HG02885 (cell line): ENCODE measurements around the gene PCCA.
"Not testable (repeated sequence)": the region's sequence is repeated elsewhere in the genome, so short reads cannot be mapped to it uniquely, and the experiment has no call there.

Experiments
- ATAC-seq: cut with Tn5 transposase; IDR thresholded peaks from one replicate; pipeline ENCODE4 v1.9.1; 2021; ENCODE audit warnings: mild to moderate bottlenecking; ENCODE audit not compliant: unreplicated experiment, poor library complexity

Gene PCCA

DNA sequence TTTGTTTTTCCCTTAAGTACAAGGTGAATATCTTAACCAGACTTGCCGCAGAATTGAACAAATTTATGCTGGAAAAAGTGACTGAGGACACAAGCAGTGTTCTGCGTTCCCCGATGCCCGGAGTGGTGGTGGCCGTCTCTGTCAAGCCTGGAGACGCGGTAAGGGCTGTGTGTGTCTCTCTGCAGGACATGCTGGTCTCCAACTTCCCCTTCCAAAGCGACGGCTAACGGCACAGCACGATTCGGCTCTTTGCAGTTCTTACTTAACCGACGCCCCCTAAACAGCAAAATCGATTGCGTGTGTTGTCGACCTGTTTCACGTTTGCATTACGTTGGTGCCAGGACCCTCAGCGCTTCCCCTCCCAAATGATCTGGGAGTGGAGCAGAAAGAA, 426.5 kb downstream of the PCCA start:
- ATAC-seq = no peak

DNA sequence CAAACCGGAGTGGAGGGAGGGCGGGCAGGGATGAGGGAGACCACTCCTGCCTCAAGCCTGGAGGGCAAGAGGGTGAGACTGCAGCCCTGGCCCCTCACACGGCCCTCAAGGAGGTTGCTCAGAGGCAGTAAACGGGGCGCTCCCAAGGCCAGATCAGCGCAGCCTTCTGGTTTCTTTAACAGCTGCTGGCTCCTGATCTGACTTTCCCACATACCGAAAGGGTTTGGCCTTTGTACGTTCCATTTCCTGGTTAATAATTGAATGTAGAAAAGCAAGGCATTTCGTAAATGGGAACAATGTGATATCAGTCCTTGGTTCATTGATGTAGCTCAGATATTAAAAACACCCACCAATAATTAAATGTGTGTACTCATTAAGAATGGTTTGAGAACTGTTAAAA, 428.2 kb downstream of the PCCA start:
- ATAC-seq = no peak

- no peak for ATAC-seq
Observed at GRCh38 chr13:100517728-100518127, 428.8 kb downstream of the PCCA start.

DNA sequence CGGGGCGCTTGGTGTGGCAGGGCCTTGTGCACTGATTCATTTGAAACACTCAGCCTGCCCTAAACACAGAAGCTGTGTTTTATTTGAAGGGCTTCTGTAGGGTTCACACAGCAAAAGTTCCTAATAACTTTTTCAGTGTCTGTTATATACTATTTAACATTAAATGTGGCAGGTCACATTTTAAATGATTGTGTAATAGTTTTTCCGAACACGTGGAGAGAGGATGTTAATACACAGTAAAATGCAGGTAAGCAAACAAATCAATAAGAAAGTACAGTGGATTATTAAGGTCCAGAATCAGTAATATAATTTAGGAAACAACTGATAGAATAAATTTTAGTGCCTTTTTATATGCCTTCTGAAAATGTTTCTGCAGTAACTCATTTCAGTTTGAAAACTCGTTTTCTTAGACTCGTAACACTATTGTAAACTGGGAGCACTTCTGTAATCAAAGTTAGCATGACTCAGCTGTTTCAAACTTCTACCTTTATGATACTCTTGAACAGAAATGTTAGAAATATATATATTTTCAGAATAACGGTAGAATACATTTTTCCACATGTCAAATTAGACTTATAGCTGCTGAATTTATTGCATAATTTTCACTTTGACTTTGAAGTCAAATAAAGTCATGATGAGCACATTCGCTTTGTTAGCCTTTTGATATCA, 429.6 kb downstream of the PCCA start:
- ATAC-seq = no peak

DNA sequence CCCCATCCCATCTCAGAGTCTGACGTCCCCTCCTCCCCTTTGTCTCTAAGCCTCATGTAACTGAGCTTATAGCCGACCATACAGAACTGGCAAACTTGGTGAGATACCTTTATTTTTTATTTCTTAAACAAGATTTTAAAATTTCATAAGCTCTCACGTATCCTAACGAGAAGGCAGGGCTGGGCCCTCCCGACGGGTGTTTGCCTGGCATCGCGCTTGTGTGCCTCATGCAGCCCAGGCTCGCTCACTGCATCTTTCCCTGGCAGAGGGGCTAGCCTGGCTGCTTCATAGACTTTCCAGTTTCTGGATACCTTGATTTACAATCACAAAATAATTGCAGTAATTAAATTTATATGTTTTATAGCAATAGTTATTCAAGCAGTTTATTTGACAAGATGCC, 430.7 kb downstream of the PCCA start:
- no peak for ATAC-seq

DNA sequence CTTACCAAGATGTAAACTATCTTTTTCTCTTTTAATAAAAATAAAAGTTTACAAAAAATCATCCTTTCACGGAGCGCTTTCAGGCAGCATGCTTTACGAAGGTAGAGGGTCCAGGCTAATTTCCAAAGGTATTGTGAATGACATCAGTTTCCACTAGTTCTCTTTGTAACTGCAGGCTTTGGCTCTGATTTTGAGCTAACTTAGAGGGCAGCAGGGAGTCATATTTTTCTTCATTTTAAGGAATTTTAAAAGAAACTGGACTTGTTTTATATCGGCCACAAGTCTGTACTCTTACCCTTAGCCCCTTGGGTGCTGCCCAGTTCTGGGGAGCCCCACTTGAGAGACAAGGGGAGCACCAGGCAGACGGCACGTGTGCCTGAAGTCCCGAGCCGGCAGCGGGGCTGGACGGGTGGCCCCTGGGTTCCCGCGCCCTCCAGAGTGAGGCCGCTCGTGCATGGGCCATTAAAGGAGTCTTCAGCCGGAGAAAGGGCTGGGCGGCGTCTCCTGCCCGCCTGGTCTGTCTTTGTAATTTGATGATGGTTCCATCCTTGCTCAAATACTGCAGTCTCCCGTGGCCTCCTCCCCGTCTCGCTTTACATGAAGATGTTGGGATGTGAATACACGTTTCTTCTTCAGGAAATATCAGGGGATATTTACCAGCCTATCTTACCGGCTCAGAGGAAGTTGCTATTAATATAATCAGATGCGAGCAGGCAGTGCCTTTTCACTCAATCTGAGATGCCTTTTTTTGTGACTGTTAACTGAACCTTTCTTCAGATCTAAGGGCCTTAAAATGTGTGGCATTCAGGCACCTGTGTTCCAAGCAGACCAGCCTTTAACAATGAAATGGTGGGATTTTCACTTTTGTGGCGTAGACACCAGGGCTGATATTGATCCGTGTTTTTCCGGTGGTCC, 432.3 kb downstream of the PCCA start:
- no peak for ATAC-seq

DNA sequence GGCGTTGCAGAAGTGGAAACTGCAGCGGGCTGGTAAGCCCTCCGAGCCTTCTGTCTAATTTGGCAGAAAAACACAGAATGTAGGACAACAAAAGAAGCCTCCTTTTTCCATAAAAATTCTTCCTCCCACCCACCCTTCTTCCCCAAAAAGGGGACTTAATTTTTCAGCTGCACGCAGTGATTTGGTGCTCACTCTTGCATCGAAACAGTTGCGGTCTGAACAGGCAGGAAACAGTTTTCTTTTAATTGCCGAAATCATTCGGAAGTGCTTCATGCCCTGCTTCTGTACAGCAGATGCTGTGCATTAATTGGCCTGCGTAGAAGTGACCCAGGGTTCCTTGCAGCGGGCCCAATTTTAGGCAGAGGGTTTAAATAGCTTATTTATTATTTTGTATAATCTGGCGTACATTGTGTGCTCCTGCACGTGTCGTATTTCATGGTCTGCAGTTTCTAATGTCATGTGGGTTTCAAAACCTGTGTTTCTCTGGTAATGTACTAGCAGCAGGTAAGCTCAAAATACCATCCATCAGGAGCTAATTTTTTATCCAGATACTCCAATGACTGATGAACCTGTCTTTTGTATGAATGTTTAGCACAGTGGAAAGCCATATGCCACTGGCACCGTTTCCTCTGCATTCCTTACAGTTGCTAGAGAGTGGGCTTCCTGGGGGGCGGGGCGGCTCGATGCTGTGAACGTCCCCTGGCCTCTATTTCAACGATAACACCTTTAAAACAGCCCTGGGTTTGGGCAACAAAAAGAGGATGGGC, 433.1 kb downstream of the PCCA start:
- ATAC-seq = no peak

GRCh38 chr13:100522618-100523309, 433.9 kb downstream of the PCCA start:
- ATAC-seq = no peak

DNA sequence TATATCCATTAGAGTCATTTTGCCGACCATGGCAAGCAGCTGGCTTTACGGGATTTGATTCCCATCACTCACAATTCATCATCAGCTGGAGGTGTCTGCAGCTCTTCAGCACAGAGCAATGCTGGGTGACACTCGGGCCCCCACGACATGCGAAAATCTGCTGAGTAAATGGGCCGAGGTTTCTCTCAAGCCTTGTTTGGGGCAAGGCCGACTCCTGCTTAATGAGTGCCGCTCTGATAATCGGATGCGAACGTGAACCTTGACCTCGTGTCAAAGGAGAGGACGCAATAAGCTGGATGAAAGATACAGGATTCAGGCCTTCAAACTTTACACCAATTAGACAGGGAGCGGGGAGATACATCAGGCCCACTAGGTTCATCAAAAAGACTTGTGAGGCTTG, 434.5 kb downstream of the PCCA start:
- no peak for ATAC-seq

DNA sequence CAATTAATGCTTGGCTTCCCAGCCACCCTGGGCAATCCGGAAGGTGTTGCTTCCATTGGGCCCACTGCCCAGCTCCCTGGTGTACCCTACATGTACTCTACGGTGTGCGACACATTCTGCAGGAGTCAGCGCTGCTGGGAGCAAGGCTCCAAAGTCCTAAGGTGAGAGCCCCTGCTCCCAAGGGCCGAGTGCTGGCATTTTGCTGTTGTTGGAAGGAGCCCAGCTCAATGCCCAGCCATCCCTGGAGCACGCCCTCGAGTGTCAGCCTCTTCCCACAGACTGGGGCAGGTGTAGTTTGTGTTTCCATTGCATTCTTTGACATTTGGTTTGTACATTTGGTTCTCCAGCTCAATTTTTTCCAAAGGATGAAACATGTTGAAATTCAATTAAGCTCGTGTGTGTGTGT, 435.1 kb downstream of the PCCA start:
- ATAC-seq = no peak

GRCh38 chr13:100524688-100525087, 435.8 kb downstream of the PCCA start:
- ATAC-seq = not testable (repeated sequence)

DNA sequence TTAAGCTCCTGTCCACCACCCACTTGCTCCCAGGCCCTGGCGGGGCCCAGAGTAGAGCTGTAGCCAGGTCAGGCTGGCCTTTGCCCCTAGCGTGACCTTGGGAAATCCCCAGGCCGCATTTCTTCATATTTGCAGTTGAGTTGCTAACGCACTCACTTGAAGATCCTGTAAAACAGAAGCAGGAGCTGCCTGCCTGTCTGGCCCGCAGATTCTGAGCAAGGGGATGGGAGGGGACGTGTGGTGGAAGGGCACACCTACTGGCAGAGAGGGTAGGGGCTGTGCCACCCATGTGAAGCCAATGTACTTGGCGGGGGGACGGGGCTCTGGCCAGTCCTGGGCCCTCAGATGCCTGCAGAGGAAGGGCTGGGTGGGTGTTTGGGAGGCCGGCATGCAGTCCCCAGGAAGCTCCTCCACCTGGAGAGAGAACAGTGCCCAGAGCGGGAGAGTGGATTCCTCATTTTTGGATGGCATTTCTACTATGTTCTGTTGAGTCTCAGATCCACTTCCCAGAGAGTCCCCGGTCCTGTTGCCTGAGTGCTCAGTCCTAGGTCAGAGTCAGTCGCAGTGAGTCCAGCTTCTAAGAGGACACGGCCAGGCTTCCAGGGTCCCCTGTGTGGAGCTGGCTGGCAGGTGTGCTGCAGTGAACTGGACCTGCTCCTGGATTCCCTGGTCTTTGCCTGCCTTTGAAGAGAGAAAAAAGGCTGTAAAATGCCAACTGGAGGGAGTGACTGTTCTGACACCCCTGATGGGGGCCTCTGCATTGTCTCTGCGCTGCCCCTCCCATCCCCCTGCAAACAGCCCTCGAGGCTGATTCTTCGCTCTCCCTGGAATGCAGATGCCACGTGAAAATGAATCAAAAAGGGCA, 436.8 kb downstream of the PCCA start:
- ATAC-seq = no peak

GRCh38 chr13:100526318-100527000, 437.6 kb downstream of the PCCA start:
- no peak for ATAC-seq

- ATAC-seq = no peak
Observed at GRCh38 chr13:100527644-100528043, 438.8 kb downstream of the PCCA start.

DNA sequence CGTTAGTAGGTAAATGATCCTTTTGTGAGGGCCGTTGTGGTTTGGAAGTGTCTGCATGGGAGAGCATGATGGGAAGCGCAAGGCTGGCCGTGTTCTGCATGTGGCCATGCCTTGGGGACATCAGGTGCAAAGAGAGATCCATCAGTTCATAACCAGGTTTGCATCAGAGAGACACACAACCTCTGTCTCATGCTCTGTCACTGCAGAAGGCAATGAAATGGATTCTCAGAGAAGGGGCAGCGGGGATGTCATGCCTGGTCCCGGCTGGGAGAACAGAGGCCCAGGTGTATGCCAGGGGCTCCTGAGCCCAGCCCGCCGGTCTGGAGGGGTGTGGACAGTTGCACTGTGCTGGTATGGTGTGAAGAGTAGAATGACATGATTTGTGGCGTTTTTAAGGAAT, 439.5 kb downstream of the PCCA start:
- ATAC-seq = no peak

DNA sequence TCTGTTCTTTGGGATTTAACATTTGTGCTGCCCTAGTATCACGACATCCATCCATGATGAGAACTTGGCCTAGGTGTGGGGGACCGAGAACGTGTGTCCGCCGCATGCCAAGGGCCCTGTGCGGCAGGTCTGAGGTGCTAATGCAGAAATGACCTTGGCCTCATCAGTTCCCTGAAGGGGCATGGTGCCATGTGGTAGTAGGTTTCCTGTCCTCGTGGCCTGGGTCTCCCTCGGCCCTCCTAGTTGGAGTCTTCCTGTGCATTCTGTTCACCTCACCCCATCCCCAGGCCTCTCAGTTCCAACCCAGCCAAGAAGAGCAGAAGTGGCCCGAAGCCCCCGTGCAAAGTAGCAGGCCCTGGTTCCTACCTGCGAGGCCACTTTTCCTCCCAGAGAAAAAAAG, 439.9 kb downstream of the PCCA start:
- ATAC-seq = no peak

GRCh38 chr13:100529666-100530377, 440.9 kb downstream of the PCCA start:
- ATAC-seq = no peak

DNA sequence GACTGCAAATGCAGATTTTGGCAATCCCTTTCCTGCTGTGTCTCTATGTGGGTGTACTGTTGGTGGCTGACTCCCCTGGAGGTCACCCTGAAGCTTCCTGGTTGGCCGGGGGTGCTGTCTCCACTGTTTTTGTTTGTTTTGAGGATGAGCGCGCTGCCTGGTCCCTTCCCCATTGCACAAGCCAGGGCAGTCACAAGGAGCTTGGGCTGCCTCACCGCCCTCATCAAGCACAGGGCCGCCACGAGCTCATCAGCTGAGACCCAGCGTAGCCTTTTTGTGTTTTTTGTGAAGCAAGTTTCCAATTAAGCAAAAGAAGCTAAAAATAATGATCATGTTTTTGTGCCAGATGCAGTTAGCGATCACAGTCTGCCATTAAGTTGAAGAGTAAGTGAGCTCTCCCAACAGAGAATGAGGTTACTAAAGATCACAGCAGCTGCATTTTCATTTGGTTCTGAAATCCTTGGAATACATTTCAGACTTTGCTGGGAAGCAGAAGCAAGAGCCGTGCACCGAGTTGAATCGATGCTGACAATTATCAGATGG, 441.8 kb downstream of the PCCA start:
- no peak for ATAC-seq
